ENCODE data around the gene CIB2. TPM values are rescaled to one million over a fixed set of nuclear protein-coding genes. Genes with fewer than 3 reads are reported as not detected.

CIB2 gene
- total and polyA plus RNA-seq, 2 experiments from 2014 or later = 59.5 to 64.4 TPM

- TF ChIP-seq ETS1 (IDR thresholded peaks at IDR 0.05) (no peak), NANOG (IDR thresholded peaks at IDR 0.05; ENCODE audit: borderline replicate concordance) (no peak), CTCF (conservative IDR thresholded peaks at IDR 0.05; ENCODE audit: low read depth in 2 of 2) (no peak), ZNF114 (CRISPR knock-in tag; IDR thresholded peaks at IDR 0.05) (no peak), JUNB (IDR thresholded peaks at IDR 0.05; ENCODE audit: unreplicated experiment) (no peak)
These were observed 9.0 kb upstream of the CIB2 start (continued) for GRCh38 chr15:78140292-78140691.

GRCh38 chr15:78139578-78139977 is 8.3 kb upstream of the CIB2 start:
- no peaks in the 10 kb centered on the region for H3K9me3 Mint-ChIP-seq
- no peaks in the 10 kb centered on the region for H3K27me3 Mint-ChIP-seq (ENCODE audit: insufficient read depth, low read depth, poor library complexity)
- H3K9me2 ChIP-seq (ENCODE audit: insufficient read depth) = no peaks in the 10 kb centered on the region
- H3K36me3 Mint-ChIP-seq (ENCODE audit: low read depth) = no peaks in the 10 kb centered on the region
- no peak overlapping the region for H2AFZ ChIP-seq
- H3K36me3 ChIP-seq (ENCODE audit: insufficient read depth) = no peaks in the 10 kb centered on the region
- no peak overlapping the region for H3K4me2 ChIP-seq
- no peaks in the 10 kb centered on the region for H3K4me1 Mint-ChIP-seq
- H3F3A ChIP-seq (replicated peaks; ENCODE audit: low read depth) = no peaks in the 10 kb centered on the region
- no peaks in the 10 kb centered on the region for H3K27me3 ChIP-seq (ENCODE audit: insufficient read depth)
- DNase-seq (ENCODE audit: low spot score) = no peak
- no peak overlapping the region for H3K27ac ChIP-seq (ENCODE audit: low read depth)
- H3K4me3 ChIP-seq = no peak overlapping the region
- H3K79me2 ChIP-seq (replicated peaks; ENCODE audit: insufficient read depth) = no peaks in the 10 kb centered on the region
- no peak overlapping the region for H3K27ac Mint-ChIP-seq
- H3K4me1 ChIP-seq (ENCODE audit: insufficient read depth) = peaks cover 5% of the 10 kb centered on the region; the same call in 1 of the 2 replicates
- H3K4me3 Mint-ChIP-seq = no peak overlapping the region
- ATAC-seq = no peak
- no peaks in the 10 kb centered on the region for H4K20me1 ChIP-seq (replicated peaks; ENCODE audit: insufficient read depth)
- TF ChIP-seq ZNF331 (CRISPR knock-in tag; IDR thresholded peaks at IDR 0.05; ENCODE audit: low read depth) (no peak), REST (IDR thresholded peaks at IDR 0.05; ENCODE audit: unreplicated experiment) (no peak), JUNB (IDR thresholded peaks at IDR 0.05; ENCODE audit: unreplicated experiment) (no peak), CREB1 (CRISPR knock-in tag; IDR thresholded peaks at IDR 0.05; ENCODE audit: low read depth) (no peak), EZH2phosphoT487 (IDR thresholded peaks at IDR 0.05; ENCODE audit: unreplicated experiment) (no peak), ZNF114 (CRISPR knock-in tag; IDR thresholded peaks at IDR 0.05) (no peak), ETS1 (IDR thresholded peaks at IDR 0.05) (no peak), EZH2 (IDR thresholded peaks at IDR 0.05; ENCODE audit: low read depth, unreplicated experiment) (no peak), POLR2AphosphoS5 (IDR thresholded peaks at IDR 0.05; ENCODE audit: low read depth) (no peak), ZNF462 (CRISPR knock-in tag; IDR thresholded peaks at IDR 0.05) (no peak)

Measured in GM23338 (cell line).